Activated CD4-positive, alpha-beta T cell treated with anti-CD3 and anti-CD28 coated beads, Interleukin-2, amount 50 U/mL, for 16 hours (primary cell): ENCODE measurements around the gene AGTR2.
"Not testable (repeated sequence)": the region's sequence is repeated elsewhere in the genome, so short reads cannot be mapped to it uniquely, and the experiment has no call there.

Experiments used
- DNase-seq: peaks from one replicate; pipeline ENCODE4 v3.0.0-alpha.2; 2020

The AGTR2 gene

GRCh38 chrX:116170511-116170910, at the start of gene AGTR2:
AGTR2 (plus strand) TSS chrX:116170744; CDS start chrX:116172281, 1,537 bp downstream.
- no peak for DNase-seq

GRCh38 chrX:116135277-116135676, 35.3 kb upstream of the AGTR2 start:
- DNase-seq: no peak

- not testable (repeated sequence) for DNase-seq
These were observed 29.3 kb upstream of the AGTR2 start for GRCh38 chrX:116141270-116141669.

- DNase-seq: no peak
These were observed 27.6 kb upstream of the AGTR2 start for GRCh38 chrX:116142976-116143375.

- no peak for DNase-seq
These were observed 2.4 kb downstream of the AGTR2 start for GRCh38 chrX:116172976-116173375.

- DNase-seq: no peak
These were observed 10.8 kb downstream of the AGTR2 start for GRCh38 chrX:116181300-116181699.

GRCh38 chrX:116185163-116185562, 14.6 kb downstream of the AGTR2 start:
- DNase-seq: no peak

- DNase-seq: no peak
These were observed 24.1 kb downstream of the AGTR2 start for GRCh38 chrX:116194649-116195048.

GRCh38 chrX:116198235-116198634, 27.7 kb downstream of the AGTR2 start:
- no peak for DNase-seq

GRCh38 chrX:116198810-116199209, 28.3 kb downstream of the AGTR2 start:
- peak; percentile 0 for DNase-seq

- DNase-seq: peak; percentile 21
These were observed 34.4 kb downstream of the AGTR2 start for GRCh38 chrX:116204932-116205331.

- no peak for DNase-seq
These were observed 42.7 kb downstream of the AGTR2 start for GRCh38 chrX:116213262-116213661.

GRCh38 chrX:116217080-116217479, 46.5 kb downstream of the AGTR2 start:
- DNase-seq: not testable (repeated sequence)
